Posterior cingulate gyrus (tissue), 11 donors: Measurements from ENCODE around the gene PEMT.

Experiments
- DNase-seq, 10 donors: peaks; one replicate each; pipeline versions ENCODE4 v3.0.0 to v3.0.0-alpha.2; 2020 to 2021; ENCODE audit warnings: mixed read lengths in 3 of 10
- intact Hi-C: fragments of 100-400 bp; cut with DNase I; formaldehyde crosslinking; loops from one replicate; pipeline ENCODE4 v1.15.1; 2023

The PEMT gene

GRCh38 chr17:17573912-17574311, 17.6 kb downstream of the PEMT start:
- DNase-seq: peak in 3 of 10 donors; percentile 35 to 67 (median 52)
- intact Hi-C loops: no loop called here

DNA sequence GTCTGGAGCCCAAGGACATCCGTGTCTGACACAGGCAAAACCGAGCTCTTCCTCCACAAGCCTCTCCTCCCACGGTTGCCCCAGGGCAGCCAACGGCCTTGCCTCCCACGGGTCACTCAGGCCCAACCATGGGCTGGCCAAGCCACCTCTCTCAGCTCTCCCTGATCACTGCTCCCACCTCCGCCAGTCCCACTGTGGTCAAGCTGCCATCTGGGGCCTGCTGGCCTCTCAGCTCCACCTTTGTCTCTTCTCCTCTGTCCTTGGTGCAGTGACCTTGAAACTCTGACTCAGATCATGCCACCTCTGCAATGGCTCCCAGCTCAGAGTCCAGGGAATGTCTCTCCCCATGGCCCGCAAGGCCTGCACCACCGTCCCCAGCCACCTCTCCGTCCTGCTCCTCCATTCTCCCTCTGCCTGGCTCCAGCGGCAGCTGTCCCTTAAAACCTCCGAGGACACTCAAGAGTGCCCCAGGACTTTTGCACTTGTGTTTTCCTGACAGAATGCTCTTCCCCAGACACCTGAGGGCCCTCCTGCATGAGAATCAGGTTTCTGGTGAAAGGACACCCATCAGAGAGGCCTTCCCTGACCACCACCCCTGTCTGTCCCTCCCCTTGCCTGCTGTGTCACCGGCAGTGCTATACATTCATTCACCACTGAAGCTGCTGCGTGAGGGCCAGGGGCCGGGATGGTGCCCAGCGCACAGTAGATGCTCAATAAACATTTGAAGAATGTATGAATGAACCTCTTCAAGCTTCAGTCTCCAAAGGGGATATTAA, 19.3 kb downstream of the PEMT start:
- intact Hi-C loops: no loop called here
- no peak for DNase-seq

- no peak for DNase-seq
- intact Hi-C loops: loop anchor here (2.0 kb wide), 1 partner anchor 216 kb away; no protein-coding TSS in a partner anchor
Measured at GRCh38 chr17:17570798-17571716, 20.5 kb downstream of the PEMT start.

DNA sequence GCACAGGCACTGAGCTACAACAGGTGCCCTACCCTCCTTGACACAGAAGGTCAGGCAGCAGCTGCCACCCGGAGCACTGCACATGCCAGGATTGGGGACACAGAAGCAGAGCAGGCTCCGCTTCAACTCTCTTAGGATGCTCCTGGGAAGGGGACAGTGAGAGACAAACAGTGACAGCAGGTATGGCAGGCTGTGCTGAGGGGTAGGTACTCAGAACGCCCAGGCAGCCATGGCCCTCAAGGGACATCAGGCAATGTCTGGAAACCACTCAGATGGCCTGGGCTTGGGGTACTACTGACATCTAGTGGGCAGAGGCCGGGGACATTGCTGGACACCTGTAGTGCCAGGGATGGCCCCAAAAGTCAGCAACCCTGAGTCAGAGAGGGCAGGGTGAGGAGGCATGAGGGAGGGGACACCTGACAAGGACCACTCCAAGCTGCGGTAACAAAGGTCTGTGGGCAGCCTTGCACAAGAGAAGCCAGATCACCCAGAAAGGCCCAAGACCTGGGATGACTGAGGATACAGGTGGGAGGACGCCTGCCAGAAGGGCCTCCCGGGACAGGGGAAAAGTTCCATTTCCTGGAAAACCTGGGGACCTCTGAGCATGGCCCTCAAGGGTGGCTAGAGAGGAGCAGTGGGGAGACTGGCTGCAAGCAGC, 21.2 kb downstream of the PEMT start:
- intact Hi-C loops: loop anchor here (2.0 kb wide), 1 partner anchor 215 kb away; no protein-coding TSS in a partner anchor
- peak in 5 of 10 donors; percentile 41 to 60 (median 50) for DNase-seq

DNA sequence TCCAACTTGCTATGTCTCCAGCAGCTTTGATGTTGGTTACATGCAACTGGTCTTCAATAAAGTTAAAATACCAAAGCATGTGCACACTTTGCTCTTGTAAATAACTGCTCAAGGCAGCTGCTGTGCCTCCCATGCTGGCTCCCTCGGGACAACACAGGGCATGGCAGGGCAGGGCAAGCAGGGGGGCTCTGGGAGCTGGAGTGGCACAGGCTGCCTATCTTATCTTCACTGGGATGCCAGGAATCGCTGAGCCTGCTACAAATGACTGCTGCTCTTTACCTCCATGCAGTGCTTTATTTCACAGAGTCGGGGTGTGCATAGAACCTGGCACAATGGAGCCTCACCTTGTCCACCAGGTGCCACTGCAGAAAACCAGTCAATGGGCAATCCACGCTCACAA, 21.8 kb downstream of the PEMT start:
- no peak for DNase-seq
- intact Hi-C loops: loop anchor here (2.0 kb wide), 2 partner anchors 73 to 215 kb away; partner anchors contain the start of gene RASD1

- peak in 9 of 10 donors; percentile 59 to 94 (median 70) for DNase-seq
- intact Hi-C loops: loop anchor here (2.0 kb wide), 1 partner anchor 72 kb away; the partner anchor contains the start of gene RASD1
Measured at GRCh38 chr17:17568772-17569195, 22.7 kb downstream of the PEMT start.

GRCh38 chr17:17567631-17568030, 23.9 kb downstream of the PEMT start:
- DNase-seq: peak in 9 of 10 donors; percentile 50 to 93 (median 59)
- intact Hi-C loops: loop anchor here (2.0 kb wide), 1 partner anchor 71 kb away; the partner anchor contains the start of gene RASD1

GRCh38 chr17:17566896-17567513, 24.5 kb downstream of the PEMT start:
- intact Hi-C loops: no loop called here
- DNase-seq: peak in 2 of 10 donors; percentile 25 to 89

- DNase-seq: no peak
- intact Hi-C loops: no loop called here
Measured at GRCh38 chr17:17565471-17566339, 25.8 kb downstream of the PEMT start.

DNA sequence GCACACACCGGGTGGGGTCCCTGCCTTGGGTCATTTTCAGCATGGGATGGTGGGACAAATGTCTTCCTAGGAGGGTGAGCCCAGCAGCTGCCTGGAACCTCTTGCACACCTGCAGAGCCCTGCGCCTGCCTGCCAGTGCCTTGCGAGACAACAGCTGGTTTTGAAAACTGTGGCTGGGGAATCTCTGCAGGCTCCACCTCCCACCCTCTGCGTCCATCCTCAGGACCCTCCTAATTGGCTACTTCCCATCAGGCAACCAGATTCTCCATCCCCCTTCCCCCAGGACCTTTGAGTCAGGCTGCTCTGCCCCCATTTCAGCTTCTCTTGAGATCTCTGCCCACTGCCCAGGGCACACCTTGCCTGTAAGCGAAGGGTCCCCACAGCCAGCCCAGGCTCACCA, 26.6 kb downstream of the PEMT start:
- intact Hi-C loops: no loop called here
- DNase-seq: no peak

DNA sequence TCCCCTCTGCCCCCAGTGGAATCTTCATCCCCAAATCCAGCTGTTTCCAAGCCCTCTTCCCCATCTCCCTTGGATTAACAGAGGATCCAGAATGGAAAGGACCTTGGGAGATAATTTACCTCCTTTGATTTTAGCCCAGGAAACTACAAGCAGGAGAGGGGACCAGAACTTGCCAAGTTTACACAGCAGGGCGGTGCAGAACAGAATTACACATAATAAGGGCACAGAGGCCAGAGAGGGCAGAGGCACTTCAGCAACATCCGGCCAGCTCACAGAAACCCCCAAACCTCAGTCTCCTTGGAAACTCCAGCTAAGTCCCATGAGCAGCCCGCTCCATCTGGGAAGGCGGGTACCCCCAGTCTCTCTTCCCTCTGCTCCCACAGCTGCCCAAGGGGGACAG, 27.2 kb downstream of the PEMT start:
- no peak for DNase-seq
- intact Hi-C loops: no loop called here

- intact Hi-C loops: no loop called here
- no peak for DNase-seq
Measured at GRCh38 chr17:17563530-17563929, 28.0 kb downstream of the PEMT start.

GRCh38 chr17:17562146-17562511, 29.4 kb downstream of the PEMT start:
- intact Hi-C loops: no loop called here
- DNase-seq: no peak

- intact Hi-C loops: no loop called here
- DNase-seq: no peak
Measured at GRCh38 chr17:17561408-17562145, 29.9 kb downstream of the PEMT start.

DNA sequence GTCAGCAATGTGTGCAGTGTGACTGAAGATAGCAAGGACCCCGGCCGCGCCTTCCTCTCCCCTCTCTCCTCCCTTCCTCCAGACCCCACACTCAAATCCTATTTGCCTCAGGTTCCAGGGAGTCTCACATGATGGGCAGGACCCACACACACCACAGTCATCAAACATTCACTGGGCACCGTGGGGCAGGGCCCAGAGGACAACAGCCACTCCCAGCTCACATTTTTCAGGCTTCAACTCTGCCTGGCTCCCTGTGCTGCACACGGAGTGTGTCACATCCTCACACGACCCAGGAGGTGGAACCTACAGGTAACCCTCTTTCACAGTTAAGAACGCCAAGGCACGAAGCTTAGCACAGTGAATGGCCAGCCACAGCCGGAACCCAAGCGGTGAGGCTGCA, 30.5 kb downstream of the PEMT start:
- no peak for DNase-seq
- intact Hi-C loops: no loop called here

DNA sequence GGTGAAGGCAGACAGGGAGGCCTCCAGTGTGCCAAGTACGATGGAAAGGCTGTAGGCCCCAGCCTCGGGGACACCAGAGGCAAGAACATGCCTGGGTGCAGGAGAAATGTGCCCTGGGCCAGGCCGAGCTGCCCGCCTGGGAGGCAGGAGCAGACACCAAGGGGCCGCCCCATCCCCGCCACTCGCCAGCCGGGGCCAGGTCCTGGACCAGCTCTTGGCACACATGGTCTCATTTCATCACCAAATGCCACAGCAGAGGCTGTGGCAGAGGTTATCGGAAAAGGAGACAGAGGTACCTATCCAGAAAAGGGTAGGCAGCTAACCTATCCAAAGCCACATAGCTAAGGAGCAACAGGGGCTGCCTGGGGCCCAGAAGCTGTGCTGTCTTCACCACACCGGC, 31.3 kb downstream of the PEMT start:
- intact Hi-C loops: no loop called here

DNA sequence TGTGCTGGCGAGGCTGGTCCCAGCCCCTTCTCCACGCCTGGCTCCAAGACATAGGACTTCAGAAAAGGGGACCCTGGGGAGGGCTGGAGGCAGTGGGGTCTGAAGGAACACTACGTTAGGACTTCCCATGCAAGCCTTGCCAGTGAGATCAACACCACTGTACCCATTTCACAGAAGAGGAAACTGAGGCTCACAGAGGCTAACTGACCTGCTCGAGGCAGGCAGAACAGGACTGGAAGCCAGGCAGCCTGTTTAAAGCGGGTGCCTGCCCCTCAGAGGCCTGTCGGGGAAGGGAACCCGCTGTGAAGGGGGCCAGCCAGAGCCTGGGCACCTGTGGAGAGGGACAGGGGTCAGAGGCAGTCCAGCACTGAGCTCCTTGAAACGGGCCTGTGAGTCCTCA, 32.3 kb downstream of the PEMT start:
- no peak for DNase-seq
- intact Hi-C loops: no loop called here

More for the DNA sequence above, 31.3 kb downstream of the PEMT start:
- no peak for DNase-seq

- no peak for DNase-seq
- intact Hi-C loops: no loop called here
Measured at GRCh38 chr17:17558431-17558830, 33.1 kb downstream of the PEMT start.
